PC-9 (cell line): ENCODE measurements around the gene MAST4. TPM values are rescaled to one million over a fixed set of nuclear protein-coding genes. Genes with fewer than 3 reads are reported as not detected.

Source experiments
- BruUV-seq: library from RNA; stranded (reverse); fragments of 400-500 nt; replicated peaks from 2 replicates; lab custom pipeline; 2021; lab: Mats Ljungman, UMichigan
- CTCF ChIA-PET: fragments of 300-600 bp; sonication (Branson Sonifier 250); formaldehyde crosslinking; loops from one replicate; lab custom pipeline; 2022; ENCODE audit warnings: antibody characterized with exemption; lab: Charles Lee
- POLR2A ChIA-PET: fragments of 300-600 bp; sonication (Branson Sonifier 250); formaldehyde crosslinking; loops from one replicate; lab custom pipeline; 2022; ENCODE audit warnings: antibody characterized with exemption; ENCODE audit not compliant: unreplicated experiment; lab: Charles Lee
- DNase-seq, 2 experiments: peaks; one replicate each; pipeline versions ENCODE4 v3.0.0 to v3.0.0-alpha.2; 2015 to 2022; ENCODE audit warnings: mixed read lengths in 1 of 2
- H2AFZ ChIP-seq: fragments of 200-600 bp; sonication (generic); 2 replicates; pipeline ENCODE4 v1.8.1; 2017; ENCODE audit warnings: antibody characterized with exemption
- H3F3A ChIP-seq: fragments of 200-600 bp; sonication (generic); 2 replicates; pipeline ENCODE4 v1.8.1; 2017; ENCODE audit warnings: antibody characterized with exemption, mild to moderate bottlenecking, low read depth; ENCODE audit not compliant: insufficient read depth
- H3K27ac ChIP-seq: fragments of 200-600 bp; sonication (generic); 2 replicates; pipeline ENCODE4 v1.6.1; 2016; ENCODE audit warnings: mixed run types
- H3K27me3 ChIP-seq: fragments of 200-600 bp; sonication (generic); 2 replicates; pipeline ENCODE4 v1.6.1; 2016; ENCODE audit warnings: low read depth, mixed run types; ENCODE audit not compliant: insufficient read depth
- H3K36me3 ChIP-seq: fragments of 200-600 bp; sonication (generic); 2 replicates; pipeline ENCODE4 v1.6.1; 2016; ENCODE audit warnings: low read depth, mixed run types
- H3K4me1 ChIP-seq: fragments of 200-600 bp; sonication (generic); replicated peaks from 2 replicates; pipeline ENCODE4 v1.6.1; 2016; ENCODE audit warnings: mixed run types; ENCODE audit not compliant: insufficient read depth
- H3K4me2 ChIP-seq: fragments of 200-600 bp; sonication (generic); 2 replicates; pipeline ENCODE4 v1.6.1; 2017; ENCODE audit warnings: mixed run types
- H3K4me3 ChIP-seq: fragments of 200-600 bp; sonication (generic); 2 replicates; pipeline ENCODE4 v1.6.1; 2016; ENCODE audit warnings: mixed run types
- H3K79me2 ChIP-seq: fragments of 200-600 bp; sonication (generic); 2 replicates; pipeline ENCODE4 v1.6.1; 2017; ENCODE audit warnings: low read depth, mixed run types
- H3K9me2 ChIP-seq: fragments of 200-600 bp; sonication (generic); 2 replicates; pipeline ENCODE4 v1.8.1; 2017; ENCODE audit warnings: mild to moderate bottlenecking; ENCODE audit not compliant: insufficient read depth
- H3K9me3 ChIP-seq: fragments of 200-600 bp; sonication (generic); 2 replicates; pipeline ENCODE4 v1.8.1; 2016; ENCODE audit warnings: low read depth; ENCODE audit not compliant: insufficient read depth
- H4K20me1 ChIP-seq: fragments of 200-600 bp; sonication (generic); 2 replicates; pipeline ENCODE4 v1.8.1; 2017; ENCODE audit not compliant: insufficient read depth
- EZH2 ChIP-seq: fragments of 200-600 bp; sonication (generic); IDR thresholded peaks from 2 replicates; pipeline ENCODE4 v1.8.0; 2017; ENCODE audit warnings: antibody characterized with exemption, low read depth
- intact Hi-C: fragments of 100-400 bp; cut with micrococcal nuclease; formaldehyde crosslinking; loops from one replicate; pipeline ENCODE4 v1.10.0; 2022; ENCODE audit not compliant: unreplicated experiment
- total RNA-seq: library from RNA; stranded (reverse); gene quantifications from 2 replicates; pipeline ENCODE4 v1.2.3, GENCODE V29; 2021
- TF ChIP-seq, protein P1 (sequence below): fragments of 200-600 bp; sonication (generic); conservative IDR thresholded peaks from 2 replicates; pipeline ENCODE4 v1.6.1; 2017; ENCODE audit warnings: mixed run types, antibody characterized with exemption, mild to moderate bottlenecking, moderate library complexity

Gene MAST4
- total RNA-seq, 1 experiment from 2014 or later: 19.3 TPM

DNA sequence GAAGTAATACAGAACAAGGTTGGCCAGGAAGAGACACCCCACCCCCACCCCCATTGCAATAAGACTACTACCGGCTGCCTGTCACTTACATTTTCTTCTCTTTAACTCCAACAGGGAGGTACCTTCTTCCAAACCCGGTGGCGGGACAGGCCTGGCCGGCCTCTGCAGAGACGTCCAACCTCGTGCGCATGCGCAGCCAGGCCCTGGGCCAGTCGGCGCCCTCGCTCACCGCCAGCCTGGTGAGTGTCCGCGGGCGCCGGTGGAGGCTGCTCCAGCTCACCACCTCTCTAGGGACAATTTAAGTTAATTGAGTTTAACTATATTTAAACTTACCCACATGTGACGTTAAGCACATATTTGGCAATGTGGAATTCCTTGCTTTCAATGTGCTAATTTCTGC, 192.4 kb downstream of the MAST4 start:
- H3F3A ChIP-seq: no peaks in the 10 kb centered on the region
- intact Hi-C loops: no loop called here
- H2AFZ ChIP-seq: no peak overlapping the region

DNA sequence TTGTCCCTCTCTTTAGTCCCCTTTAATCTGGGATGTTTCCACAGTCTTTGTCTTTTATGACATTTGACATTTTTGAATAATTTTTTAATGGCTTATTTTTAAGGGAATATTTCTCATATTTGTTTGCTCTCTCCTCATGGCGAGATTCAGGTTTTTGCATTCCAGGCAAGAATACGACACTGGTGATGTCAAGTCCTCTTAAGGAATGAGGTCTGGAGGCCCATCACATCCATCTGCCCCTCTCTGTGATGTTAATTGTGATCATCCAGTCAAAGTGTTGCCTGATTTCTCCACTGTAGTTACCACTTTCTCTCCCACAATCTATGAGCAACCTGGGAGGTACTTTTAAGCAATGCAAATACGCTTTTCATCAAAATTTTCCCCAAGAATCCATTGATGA, 193.2 kb downstream of the MAST4 start:
- BruUV-seq: no TSS peak
- Histone ChIP-seq H3F3A (no peaks in the 10 kb centered on the region), H3K4me3 (no peak overlapping the region), H3K27me3 (no peaks in the 10 kb centered on the region), H3K9me3 (no peaks in the 10 kb centered on the region), H3K79me2 (no peaks in the 10 kb centered on the region), H3K4me2 (no peak overlapping the region), H3K9me2 (no peaks in the 10 kb centered on the region), H3K27ac (no peak overlapping the region), H3K36me3 (no peaks in the 10 kb centered on the region), H2AFZ (no peak overlapping the region), H4K20me1 (no peaks in the 10 kb centered on the region), H3K4me1 (no peaks in the 10 kb centered on the region)
- no peak for TF ChIP-seq EZH2
- TF ChIP-seq, protein P1, sequence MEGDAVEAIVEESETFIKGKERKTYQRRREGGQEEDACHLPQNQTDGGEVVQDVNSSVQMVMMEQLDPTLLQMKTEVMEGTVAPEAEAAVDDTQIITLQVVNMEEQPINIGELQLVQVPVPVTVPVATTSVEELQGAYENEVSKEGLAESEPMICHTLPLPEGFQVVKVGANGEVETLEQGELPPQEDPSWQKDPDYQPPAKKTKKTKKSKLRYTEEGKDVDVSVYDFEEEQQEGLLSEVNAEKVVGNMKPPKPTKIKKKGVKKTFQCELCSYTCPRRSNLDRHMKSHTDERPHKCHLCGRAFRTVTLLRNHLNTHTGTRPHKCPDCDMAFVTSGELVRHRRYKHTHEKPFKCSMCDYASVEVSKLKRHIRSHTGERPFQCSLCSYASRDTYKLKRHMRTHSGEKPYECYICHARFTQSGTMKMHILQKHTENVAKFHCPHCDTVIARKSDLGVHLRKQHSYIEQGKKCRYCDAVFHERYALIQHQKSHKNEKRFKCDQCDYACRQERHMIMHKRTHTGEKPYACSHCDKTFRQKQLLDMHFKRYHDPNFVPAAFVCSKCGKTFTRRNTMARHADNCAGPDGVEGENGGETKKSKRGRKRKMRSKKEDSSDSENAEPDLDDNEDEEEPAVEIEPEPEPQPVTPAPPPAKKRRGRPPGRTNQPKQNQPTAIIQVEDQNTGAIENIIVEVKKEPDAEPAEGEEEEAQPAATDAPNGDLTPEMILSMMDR: no peak
- intact Hi-C loops: no loop called here
- ChIA-PET CTCF (no interaction called here), POLR2A (no interaction called here)
- DNase-seq: no peak

More for the DNA sequence above, 192.4 kb downstream of the MAST4 start:
- Histone ChIP-seq H3K27me3 (no peaks in the 10 kb centered on the region), H3K9me3 (no peaks in the 10 kb centered on the region), H3K4me2 (no peak overlapping the region), H3K27ac (no peak overlapping the region), H4K20me1 (no peaks in the 10 kb centered on the region), H3K79me2 (no peaks in the 10 kb centered on the region), H3K36me3 (no peaks in the 10 kb centered on the region), H3K4me3 (no peak overlapping the region), H3K4me1 (no peaks in the 10 kb centered on the region), H3K9me2 (no peaks in the 10 kb centered on the region)
- POLR2A ChIA-PET: no interaction called here
- CTCF ChIA-PET: no interaction called here
- DNase-seq: no peak
- TF ChIP-seq EZH2: no peak
- TF ChIP-seq, protein P1: no peak
- BruUV-seq: no TSS peak

DNA sequence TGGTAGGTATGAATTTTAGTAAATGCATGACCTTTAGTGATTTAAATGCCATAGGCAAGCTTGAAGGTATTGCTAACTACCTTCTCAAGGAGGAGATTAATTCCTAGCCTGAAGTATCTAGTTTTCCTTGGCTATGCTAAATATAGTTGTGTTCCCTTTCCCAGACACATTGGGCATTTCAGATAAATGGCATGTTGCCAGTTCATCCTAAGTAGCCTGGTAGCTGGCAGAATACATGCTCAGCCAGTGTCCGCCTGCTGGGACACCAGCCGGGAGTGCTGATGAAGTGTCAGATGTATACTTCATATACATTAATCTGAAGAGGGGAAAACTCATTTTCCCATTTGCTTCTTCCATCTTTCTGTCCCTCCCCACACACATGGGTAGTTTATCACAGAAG, 196.9 kb downstream of the MAST4 start:
- H3K79me2 ChIP-seq: no peaks in the 10 kb centered on the region
- no peak overlapping the region for H3K4me2 ChIP-seq
- no peak for TF ChIP-seq EZH2
- TF ChIP-seq, protein P1: no peak
- H3K36me3 ChIP-seq: no peaks in the 10 kb centered on the region
- H3K27me3 ChIP-seq: peaks cover 5% of the 10 kb centered on the region; the same call in 1 of the 2 replicates
- intact Hi-C loops: no loop called here
- no peaks in the 10 kb centered on the region for H3F3A ChIP-seq
- no peak overlapping the region for H2AFZ ChIP-seq
- DNase-seq: no peak
- no peaks in the 10 kb centered on the region for H3K9me3 ChIP-seq
- no peaks in the 10 kb centered on the region for H3K4me1 ChIP-seq
- ChIA-PET POLR2A (no interaction called here), CTCF (no interaction called here)
- H3K9me2 ChIP-seq: no peaks in the 10 kb centered on the region
- no peak overlapping the region for H3K27ac ChIP-seq
- H3K4me3 ChIP-seq: no peak overlapping the region
- no peaks in the 10 kb centered on the region for H4K20me1 ChIP-seq
- no TSS peak for BruUV-seq
